GM12801 (cell line): Measurements from ENCODE around the gene INO80D.

Experiments used
- CTCF ChIP-seq: IDR thresholded peaks from one replicate; pipeline ENCODE4 v1.5.1; 2011; ENCODE audit warnings: control low read depth; ENCODE audit not compliant: insufficient read length; ENCODE audit errors: extremely low read depth

INO80D gene

GRCh38 chr2:206079699-206080465, 6.1 kb downstream of the INO80D start:
- TF ChIP-seq CTCF: no peak

- TF ChIP-seq CTCF: no peak
Measured at GRCh38 chr2:206075113-206075512, 10.9 kb downstream of the INO80D start.

GRCh38 chr2:206071807-206072206, 14.2 kb downstream of the INO80D start:
- no peak for TF ChIP-seq CTCF

- TF ChIP-seq CTCF: no peak
Measured at GRCh38 chr2:206069417-206069816, 16.6 kb downstream of the INO80D start.

- TF ChIP-seq CTCF: no peak
Measured at GRCh38 chr2:206068207-206068606, 17.8 kb downstream of the INO80D start.

- no peak for TF ChIP-seq CTCF
Measured at GRCh38 chr2:206064077-206064476, 21.9 kb downstream of the INO80D start.

- no peak for TF ChIP-seq CTCF
Measured at GRCh38 chr2:206063635-206064034, 22.3 kb downstream of the INO80D start.
